Stimulated activated CD8-positive, alpha-beta memory T cell treated with anti-CD3 and anti-CD28 coated beads, Interleukin-4, amount 100 ng/mL, for 24 hours (primary cell): ENCODE data around the gene RSPH6A.
"Not testable (repeated sequence)": the region's sequence is repeated elsewhere in the genome, so short reads cannot be mapped to it uniquely, and the experiment has no call there.

ENCODE experiments used
- DNase-seq: peaks from one replicate; pipeline ENCODE4 v3.0.0-alpha.2; 2020; ENCODE audit warnings: low read depth

RSPH6A gene

DNA sequence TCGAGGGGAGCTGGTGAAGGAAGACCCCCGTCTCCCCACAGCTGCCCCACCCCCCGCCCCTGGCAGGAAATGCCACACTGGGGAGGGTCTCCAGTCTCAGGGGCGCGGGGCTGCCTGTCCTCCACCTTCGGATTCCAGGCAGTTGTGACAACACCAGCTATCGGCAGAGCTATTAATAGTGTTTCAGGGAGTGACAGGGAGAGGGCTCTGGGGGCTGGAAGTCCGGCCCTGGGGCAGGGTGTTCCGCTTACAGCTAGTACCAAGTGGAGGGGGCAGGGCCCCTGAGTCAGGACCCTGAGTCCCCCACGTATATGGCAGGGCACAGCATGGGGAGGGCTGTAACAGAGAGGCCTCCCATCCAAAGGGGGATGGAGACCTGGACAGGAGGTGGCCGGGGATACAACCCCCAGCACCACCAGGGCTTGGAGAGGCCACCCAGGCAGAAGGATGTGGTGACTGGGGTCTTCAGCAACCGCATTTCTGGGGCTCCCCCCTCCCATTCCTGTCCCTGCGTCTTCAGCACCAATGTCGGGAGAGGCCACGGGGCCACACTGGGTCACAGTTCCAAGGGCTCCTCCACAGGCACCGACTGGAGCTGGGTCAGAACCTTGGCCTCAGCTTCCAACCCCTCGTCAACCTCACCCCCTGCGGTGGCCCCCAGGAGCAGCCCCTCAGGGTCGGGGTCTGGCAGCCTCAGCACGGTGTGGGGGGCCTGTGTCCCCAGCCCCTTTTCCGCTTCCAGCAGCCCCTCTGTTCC lies 50.0 kb downstream of the RSPH6A start:
- no peak for DNase-seq

DNA sequence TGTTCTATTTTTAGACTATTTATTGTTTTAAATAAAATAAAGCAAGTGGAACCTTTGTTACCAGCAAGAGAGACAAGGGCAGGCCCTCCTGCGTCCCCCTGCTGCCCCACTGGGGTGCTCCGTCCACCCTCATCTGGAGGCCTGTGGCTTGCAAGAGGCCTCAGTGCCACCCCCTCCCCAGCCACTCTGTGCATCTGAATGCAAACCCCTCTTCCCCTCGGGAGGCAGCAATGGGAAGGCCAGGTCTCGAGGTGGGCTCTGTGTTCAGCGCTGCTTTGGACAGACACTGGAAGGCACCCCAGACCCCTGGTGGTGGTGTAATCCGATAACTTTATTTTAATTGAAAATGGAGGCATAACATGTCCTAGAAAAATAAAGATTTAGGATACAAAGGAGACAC lies 50.6 kb downstream of the RSPH6A start:
- no peak for DNase-seq

DNA sequence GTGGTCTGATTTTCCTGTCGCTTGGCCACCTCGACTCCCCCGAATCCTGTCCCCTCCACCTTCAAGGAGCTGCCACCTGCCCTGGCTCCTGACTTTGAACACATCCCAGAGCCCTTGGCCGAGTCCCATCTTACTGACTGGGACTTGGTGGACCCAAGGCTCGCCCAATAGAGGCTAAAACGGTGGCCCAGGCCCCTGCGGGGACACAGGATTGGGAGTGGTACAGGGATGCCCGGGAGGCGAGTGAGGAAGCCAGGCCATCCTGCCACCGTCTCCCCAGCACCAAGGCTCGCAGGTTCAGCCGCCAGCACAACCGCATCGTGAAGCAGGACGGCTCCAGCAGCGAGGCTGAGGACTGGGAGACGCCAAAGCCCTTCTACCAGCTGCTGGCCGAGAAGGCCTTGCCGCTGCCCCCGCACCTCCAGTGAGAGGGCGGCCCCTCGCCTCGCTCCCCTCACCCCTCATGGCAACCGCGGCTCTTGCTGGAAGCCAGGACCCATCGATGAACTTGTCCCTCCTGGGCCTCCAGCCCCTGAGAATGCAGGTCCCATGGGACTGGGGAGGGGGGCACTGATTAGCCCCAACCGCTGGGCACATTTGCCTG lies 51.3 kb downstream of the RSPH6A start:
- no peak for DNase-seq

DNA sequence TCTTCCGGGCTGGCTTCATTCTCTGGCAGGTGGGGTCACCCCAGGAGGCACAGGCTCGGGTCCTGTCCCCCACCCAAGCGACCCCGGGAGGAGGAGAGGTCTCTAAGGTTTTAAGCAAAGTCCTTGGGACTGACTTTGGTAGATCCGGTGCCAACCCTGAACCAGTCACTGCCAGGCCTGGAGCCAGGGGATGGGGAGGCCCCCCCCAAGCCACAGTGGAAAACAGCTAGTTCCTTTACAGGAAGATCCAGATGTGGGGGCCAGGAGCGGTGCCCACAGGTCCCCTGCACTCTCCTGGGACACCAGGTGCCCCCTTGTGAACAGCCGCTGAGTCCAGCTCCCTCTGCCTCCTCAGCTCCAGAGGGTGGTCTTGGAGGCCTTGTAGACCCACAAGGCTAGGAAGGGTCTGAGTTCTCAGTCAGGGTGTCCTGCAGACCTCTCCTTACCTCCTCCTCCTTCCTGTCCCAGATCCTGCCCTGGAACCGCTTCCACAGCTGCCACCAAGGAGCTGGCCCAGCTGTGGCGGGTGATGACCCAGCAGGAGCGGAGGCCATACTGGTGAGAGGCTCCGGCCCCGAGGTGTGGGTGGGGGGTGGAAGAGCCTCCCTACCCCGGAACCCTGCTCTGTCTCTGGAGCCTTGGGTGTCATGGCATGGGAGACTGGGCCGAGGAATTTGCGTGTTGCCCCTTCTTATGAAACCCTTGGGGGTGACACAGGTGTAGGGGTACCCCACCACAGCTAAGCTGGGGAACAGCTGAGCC lies 52.1 kb downstream of the RSPH6A start:
- DNase-seq, result no peak

DNA sequence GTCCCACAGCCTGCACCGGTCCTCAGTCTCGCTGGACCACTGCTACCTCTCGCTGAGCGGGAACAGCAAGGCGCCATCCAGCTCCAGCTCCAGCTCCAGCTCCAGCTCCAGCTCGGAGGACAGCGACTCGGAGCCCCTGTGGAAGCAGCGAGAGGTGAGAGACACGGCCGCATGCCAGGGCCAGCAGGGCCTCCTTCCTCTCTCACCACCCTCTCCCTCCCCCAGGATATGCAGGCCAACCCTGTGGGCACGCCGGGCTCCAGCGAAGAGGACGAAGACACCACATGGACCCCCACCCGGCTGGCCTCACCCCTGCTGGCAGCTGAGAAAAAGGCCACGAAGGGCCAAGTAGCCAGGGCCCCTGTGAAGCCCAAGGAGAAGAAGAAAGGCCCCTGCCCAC lies 53.4 kb downstream of the RSPH6A start:
- DNase-seq, result no peak

DNA sequence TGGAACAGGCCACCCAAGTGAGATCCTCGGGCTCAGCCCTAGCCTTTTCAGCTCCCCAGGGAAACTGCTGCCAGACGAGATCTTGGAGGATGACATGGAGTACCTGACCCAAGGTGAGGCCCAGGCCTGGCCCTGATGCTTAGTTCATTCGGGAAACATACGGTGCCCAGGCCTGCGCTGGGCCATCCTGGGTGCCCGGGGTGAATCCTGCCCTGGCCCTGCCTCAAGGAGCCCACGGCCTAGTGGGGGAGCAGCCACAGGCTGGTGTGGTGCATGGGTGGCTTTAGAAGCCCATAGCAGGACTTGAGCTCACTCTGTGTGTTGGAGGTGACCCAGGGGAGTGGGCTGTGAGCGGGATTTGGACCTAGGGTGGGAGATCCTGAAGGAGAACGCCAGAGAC lies 56.2 kb downstream of the RSPH6A start:
- DNase-seq, result no peak

DNA sequence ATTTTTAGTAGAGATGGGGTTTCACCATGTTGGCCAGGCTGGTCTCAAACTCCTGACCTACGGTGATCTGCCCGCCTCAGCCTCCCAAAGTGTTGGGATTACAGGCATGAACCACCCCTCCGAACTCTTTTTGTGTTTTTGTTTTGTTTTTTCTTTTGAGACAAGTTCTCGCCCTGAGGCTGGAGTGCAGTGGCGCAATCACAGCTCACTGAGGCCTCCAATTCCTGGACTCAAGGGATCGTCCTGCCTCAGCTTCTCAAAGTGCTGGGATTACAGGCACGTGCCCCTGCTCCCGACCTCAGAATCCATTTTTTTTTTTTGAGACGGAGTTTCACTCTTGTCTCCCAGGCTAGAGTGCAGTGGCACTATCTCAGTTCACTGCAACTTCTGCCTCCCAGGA lies 57.4 kb downstream of the RSPH6A start:
- DNase-seq, result no peak

DNA sequence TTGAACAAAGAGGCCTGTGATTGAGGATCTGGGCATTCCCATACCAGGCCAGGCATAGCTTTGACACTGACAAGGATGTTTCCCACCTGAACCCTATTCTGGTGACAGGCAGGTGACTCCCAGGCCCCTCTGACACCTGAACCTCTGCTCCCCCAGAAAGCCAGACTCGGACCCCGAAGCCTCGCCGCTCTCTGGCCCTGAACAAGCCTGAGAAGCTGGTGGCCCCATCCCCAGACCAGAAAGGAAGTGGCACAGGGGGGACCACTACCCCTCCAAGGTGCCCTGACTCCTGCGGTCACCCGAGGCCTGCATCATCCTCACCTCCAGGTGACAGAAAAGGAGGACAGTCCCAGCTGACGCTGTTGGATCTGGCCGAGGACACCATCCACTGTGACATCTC lies 60.8 kb downstream of the RSPH6A start:
- no peak for DNase-seq

DNA sequence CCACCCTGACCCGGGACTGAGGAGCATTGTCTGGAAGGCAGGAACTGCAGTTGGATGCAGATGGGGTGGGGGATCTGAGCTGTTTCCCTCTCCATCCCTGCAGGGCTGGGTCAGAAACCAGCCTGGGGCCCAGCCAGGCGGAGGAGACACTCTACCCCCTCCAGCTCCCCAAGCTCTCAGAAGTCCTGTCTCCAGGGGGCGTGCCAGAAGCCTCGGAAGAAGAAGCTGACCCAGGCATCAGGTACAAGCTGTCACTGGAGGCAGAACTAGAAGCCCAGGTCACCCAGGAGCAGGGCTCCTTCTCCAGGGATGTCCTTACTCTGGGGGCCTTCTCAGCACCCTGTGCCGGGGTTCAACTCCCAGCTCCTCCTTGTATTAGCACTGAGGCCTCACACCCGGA lies 61.6 kb downstream of the RSPH6A start:
- no peak for DNase-seq

DNA sequence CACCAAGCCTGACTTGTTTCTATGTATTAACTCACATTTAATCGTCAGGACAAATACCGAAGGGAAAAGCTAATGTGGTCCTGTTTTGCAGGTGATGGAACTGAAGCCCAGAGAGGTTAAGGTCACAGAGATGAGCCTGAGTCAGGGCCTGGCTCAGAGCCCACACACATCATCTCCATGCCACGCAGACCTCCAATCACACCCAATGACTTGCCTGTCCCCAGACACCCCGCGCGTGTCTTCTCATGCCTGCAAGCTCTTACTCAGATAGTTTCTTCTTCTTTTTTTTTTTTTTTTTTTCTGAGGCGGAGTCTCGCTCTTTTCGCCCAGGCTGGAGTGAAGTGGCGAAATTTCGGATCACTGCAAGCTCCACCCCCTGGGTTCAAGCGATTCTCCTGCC lies 62.5 kb downstream of the RSPH6A start:
- DNase-seq, result no peak

DNA sequence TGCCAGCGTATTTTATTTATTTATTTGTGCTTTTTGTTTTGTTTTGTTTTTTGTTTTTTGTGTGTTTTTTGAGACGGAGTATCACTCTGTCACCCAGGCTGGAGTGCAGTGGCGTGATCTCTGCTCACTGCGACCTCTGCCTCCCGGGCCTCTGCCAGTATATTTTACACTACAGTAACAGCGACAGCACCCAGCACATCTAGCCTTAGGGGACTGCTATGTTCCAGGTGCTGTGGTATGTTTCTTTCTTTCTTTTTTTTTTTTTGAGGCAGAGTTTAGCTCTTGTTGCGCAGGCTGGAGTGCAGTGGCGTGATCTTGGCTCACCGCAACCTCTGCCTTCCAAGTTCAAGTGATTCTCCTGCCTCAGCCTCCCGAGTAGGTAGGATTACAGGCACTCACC lies 63.6 kb downstream of the RSPH6A start:
- not testable (repeated sequence) for DNase-seq

DNA sequence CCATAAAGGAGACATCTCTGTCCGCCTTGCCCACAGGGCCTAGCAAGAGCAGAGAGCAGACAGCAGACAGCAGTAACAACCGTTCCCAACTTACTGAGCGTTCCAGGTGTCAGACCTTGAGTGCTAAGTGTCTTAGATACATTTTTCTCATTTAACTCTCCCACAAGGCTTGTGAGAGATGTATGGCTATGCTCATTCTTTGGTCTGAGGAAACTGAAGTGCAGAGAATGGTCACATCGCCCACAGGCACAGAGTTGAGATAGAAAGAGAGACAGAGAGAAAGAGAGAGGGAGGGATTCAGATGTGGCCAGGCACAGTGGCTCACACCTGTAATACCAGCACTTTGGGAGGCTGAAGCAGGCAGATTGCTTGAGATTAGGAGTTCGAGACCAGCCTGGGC lies 67.6 kb downstream of the RSPH6A start:
- DNase-seq, result no peak

DNA sequence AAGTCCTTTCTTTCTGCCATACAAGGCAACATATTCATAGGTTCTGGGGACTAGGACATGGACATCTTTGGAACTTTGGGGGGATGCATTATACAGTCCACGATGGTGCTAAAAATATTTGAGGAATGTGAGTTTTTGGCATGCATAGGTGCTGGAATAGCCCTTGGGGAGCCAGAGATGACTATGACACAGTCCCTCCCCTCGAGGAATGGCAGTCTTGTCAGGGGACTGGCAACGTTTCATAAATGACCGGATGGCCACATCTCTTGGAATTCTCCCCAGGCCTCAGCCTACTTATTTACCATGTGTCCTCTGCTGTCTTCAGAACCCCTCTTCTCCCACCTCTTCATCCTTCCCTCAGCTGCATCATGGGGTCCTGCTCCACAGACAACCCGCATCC lies 68.2 kb downstream of the RSPH6A start:
- DNase-seq, result no peak
